Ishikawa (cell line): ENCODE data around the gene DSG4.

Experiments
- EGR1 ChIP-seq: IDR thresholded peaks from 2 replicates; pipeline ENCODE4 v1.6.1; 2012
- EP300 ChIP-seq: IDR thresholded peaks from 2 replicates; pipeline ENCODE4 v1.6.1; 2012; ENCODE audit warnings: borderline replicate concordance
- FOXM1 ChIP-seq: IDR thresholded peaks from 2 replicates; pipeline ENCODE4 v1.6.1; 2012; ENCODE audit warnings: low read depth, borderline replicate concordance
- REST ChIP-seq: IDR thresholded peaks from 2 replicates; pipeline ENCODE4 v1.6.1; 2012; ENCODE audit warnings: low read depth, mild to moderate bottlenecking
- TAF1 ChIP-seq: IDR thresholded peaks from 2 replicates; pipeline ENCODE4 v1.6.1; 2012; ENCODE audit warnings: low read depth, mild to moderate bottlenecking
- TEAD4 ChIP-seq: IDR thresholded peaks from 2 replicates; pipeline ENCODE4 v1.6.1; 2012
- TF ChIP-seq, protein P1 (sequence below): IDR thresholded peaks from 2 replicates; pipeline ENCODE4 v1.6.1; 2012

- TF ChIP-seq REST: no peak
- TF ChIP-seq TEAD4: no peak
- no peak for TF ChIP-seq EP300
- no peak for TF ChIP-seq FOXM1
- TF ChIP-seq, protein P1, sequence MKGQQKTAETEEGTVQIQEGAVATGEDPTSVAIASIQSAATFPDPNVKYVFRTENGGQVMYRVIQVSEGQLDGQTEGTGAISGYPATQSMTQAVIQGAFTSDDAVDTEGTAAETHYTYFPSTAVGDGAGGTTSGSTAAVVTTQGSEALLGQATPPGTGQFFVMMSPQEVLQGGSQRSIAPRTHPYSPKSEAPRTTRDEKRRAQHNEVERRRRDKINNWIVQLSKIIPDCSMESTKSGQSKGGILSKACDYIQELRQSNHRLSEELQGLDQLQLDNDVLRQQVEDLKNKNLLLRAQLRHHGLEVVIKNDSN: no peak
- no peak for TF ChIP-seq TAF1
- no peak for TF ChIP-seq EGR1
Observed at GRCh38 chr18:31402026-31402373, 25.4 kb downstream of the DSG4 start.
